ENCODE data around the gene PLAGL2.

Gene PLAGL2

GRCh38 chr20:32150291-32150848 is 57.2 kb downstream of the PLAGL2 start:
- DNase-seq: no peak

- no peak for DNase-seq
These were observed 57.9 kb downstream of the PLAGL2 start for GRCh38 chr20:32149566-32150170.

- no peak for DNase-seq
These were observed 62.5 kb downstream of the PLAGL2 start for GRCh38 chr20:32144898-32145662.

GRCh38 chr20:32142991-32143390 is 64.6 kb downstream of the PLAGL2 start:
- no peak for DNase-seq
